ENCODE measurements around the gene FADS3. TPM values are rescaled to one million over a fixed set of nuclear protein-coding genes. Genes with fewer than 3 reads are reported as not detected.

Gene FADS3
- total RNA-seq, 1 donor from 2014 or later: 117 TPM

DNA sequence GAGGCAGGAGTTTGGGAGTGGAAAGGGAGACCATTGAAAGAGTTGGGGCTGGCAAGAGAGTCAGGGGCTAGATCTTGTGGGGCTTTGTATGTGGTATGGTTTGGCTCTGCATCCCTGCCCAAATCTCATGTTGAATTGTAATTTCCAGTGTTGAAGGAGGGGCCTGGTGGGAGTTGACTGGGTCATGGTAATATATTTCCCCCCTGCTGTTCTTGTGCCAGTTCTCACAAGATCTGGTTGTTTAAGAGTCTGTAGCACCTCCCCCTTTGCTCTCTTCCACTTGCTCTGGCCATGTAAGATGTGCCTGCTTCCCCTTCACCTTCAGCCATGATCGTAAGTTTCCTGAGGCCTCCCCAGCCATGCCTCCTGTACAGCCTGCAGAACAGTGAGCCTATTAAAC is 36.2 kb upstream of the FADS3 start:
- H3K27me3 Mint-ChIP-seq (ENCODE audit: unreplicated experiment): peaks cover 7% of the 10 kb centered on the region
- peak; percentile 17 for DNase-seq (ENCODE audit: extremely low spot score, unreplicated experiment)
- H3K36me3 Mint-ChIP-seq (ENCODE audit: unreplicated experiment): no peaks in the 10 kb centered on the region

GRCh38 chr11:61926235-61926634 is 34.9 kb upstream of the FADS3 start:
- no peaks in the 10 kb centered on the region for H3K9me3 Mint-ChIP-seq (ENCODE audit: unreplicated experiment)

More for the DNA sequence above, 36.2 kb upstream of the FADS3 start:
- peak overlapping the region; percentile 20 for H3K27ac Mint-ChIP-seq (ENCODE audit: unreplicated experiment)
- no peak overlapping the region for H3K4me3 Mint-ChIP-seq (ENCODE audit: unreplicated experiment)
- no peaks in the 10 kb centered on the region for H3K9me3 Mint-ChIP-seq (ENCODE audit: unreplicated experiment)
- H3K4me1 Mint-ChIP-seq (ENCODE audit: unreplicated experiment): peaks cover 45% of the 10 kb centered on the region
- TF ChIP-seq, protein P1, sequence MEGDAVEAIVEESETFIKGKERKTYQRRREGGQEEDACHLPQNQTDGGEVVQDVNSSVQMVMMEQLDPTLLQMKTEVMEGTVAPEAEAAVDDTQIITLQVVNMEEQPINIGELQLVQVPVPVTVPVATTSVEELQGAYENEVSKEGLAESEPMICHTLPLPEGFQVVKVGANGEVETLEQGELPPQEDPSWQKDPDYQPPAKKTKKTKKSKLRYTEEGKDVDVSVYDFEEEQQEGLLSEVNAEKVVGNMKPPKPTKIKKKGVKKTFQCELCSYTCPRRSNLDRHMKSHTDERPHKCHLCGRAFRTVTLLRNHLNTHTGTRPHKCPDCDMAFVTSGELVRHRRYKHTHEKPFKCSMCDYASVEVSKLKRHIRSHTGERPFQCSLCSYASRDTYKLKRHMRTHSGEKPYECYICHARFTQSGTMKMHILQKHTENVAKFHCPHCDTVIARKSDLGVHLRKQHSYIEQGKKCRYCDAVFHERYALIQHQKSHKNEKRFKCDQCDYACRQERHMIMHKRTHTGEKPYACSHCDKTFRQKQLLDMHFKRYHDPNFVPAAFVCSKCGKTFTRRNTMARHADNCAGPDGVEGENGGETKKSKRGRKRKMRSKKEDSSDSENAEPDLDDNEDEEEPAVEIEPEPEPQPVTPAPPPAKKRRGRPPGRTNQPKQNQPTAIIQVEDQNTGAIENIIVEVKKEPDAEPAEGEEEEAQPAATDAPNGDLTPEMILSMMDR (IDR thresholded peaks at IDR 0.05): no peak

DNA sequence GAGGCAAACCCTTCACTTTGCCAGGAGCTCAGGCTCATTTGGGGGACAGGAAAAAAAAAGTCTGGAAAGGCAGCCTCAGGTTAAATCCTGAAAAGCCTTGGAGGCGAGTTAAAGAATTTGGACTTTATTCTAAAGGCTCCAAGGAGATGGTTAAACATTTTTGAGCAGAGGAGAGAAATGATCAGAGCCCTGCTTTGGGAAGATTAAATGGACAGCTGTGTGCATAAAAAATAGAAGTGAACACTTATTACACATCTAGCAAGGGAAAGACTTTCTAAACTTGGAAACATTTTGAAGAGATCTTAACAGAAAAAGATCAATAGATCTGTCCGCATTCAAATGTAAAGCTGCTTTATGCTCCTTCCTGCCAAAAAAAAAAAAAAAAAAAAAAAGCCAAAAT is 34.4 kb upstream of the FADS3 start:
- TF ChIP-seq, protein P1 (IDR thresholded peaks at IDR 0.05): no peak
- Mint-ChIP-seq H3K4me1 (ENCODE audit: unreplicated experiment) (peaks cover 56% of the 10 kb centered on the region), H3K27ac (ENCODE audit: unreplicated experiment) (no peak overlapping the region), H3K4me3 (ENCODE audit: unreplicated experiment) (no peak overlapping the region), H3K27me3 (ENCODE audit: unreplicated experiment) (no peaks in the 10 kb centered on the region), H3K36me3 (ENCODE audit: unreplicated experiment) (no peaks in the 10 kb centered on the region), H3K9me3 (ENCODE audit: unreplicated experiment) (no peaks in the 10 kb centered on the region)
- no peak for DNase-seq (ENCODE audit: extremely low spot score, unreplicated experiment)

More at GRCh38 chr11:61926235-61926634, 34.9 kb upstream of the FADS3 start:
- TF ChIP-seq, protein P1 (IDR thresholded peaks at IDR 0.05): no peak
- peaks cover 2% of the 10 kb centered on the region for H3K27me3 Mint-ChIP-seq (ENCODE audit: unreplicated experiment)
- no peak overlapping the region for H3K4me3 Mint-ChIP-seq (ENCODE audit: unreplicated experiment)
- peak; percentile 32 for DNase-seq (ENCODE audit: extremely low spot score, unreplicated experiment)
- H3K36me3 Mint-ChIP-seq (ENCODE audit: unreplicated experiment): no peaks in the 10 kb centered on the region
- no peak overlapping the region for H3K27ac Mint-ChIP-seq (ENCODE audit: unreplicated experiment)
- peaks cover 55% of the 10 kb centered on the region for H3K4me1 Mint-ChIP-seq (ENCODE audit: unreplicated experiment)

GRCh38 chr11:61924064-61924455 is 32.7 kb upstream of the FADS3 start:
- TF ChIP-seq, protein P1 (IDR thresholded peaks at IDR 0.05): no peak
- Mint-ChIP-seq H3K27me3 (ENCODE audit: unreplicated experiment) (no peaks in the 10 kb centered on the region), H3K9me3 (ENCODE audit: unreplicated experiment) (no peaks in the 10 kb centered on the region), H3K4me3 (ENCODE audit: unreplicated experiment) (no peak overlapping the region), H3K27ac (ENCODE audit: unreplicated experiment) (peak overlapping the region; percentile 99), H3K4me1 (ENCODE audit: unreplicated experiment) (peaks cover 67% of the 10 kb centered on the region), H3K36me3 (ENCODE audit: unreplicated experiment) (no peaks in the 10 kb centered on the region)
- no peak for DNase-seq (ENCODE audit: extremely low spot score, unreplicated experiment)

GRCh38 chr11:61923166-61924063 is 32.1 kb upstream of the FADS3 start:
- TF ChIP-seq, protein P1 (IDR thresholded peaks at IDR 0.05): no peak
- H3K27me3 Mint-ChIP-seq (ENCODE audit: unreplicated experiment): no peaks in the 10 kb centered on the region
- H3K4me1 Mint-ChIP-seq (ENCODE audit: unreplicated experiment): peaks cover 74% of the 10 kb centered on the region
- H3K27ac Mint-ChIP-seq (ENCODE audit: unreplicated experiment): peak overlapping the region; percentile 99
- H3K36me3 Mint-ChIP-seq (ENCODE audit: unreplicated experiment): no peaks in the 10 kb centered on the region
- peak overlapping the region; percentile 36 for H3K4me3 Mint-ChIP-seq (ENCODE audit: unreplicated experiment)
- no peaks in the 10 kb centered on the region for H3K9me3 Mint-ChIP-seq (ENCODE audit: unreplicated experiment)
- DNase-seq (ENCODE audit: extremely low spot score, unreplicated experiment): peak; percentile 92
